ENCODE results near the gene UMAD1.

- TF ChIP-seq, protein P1, sequence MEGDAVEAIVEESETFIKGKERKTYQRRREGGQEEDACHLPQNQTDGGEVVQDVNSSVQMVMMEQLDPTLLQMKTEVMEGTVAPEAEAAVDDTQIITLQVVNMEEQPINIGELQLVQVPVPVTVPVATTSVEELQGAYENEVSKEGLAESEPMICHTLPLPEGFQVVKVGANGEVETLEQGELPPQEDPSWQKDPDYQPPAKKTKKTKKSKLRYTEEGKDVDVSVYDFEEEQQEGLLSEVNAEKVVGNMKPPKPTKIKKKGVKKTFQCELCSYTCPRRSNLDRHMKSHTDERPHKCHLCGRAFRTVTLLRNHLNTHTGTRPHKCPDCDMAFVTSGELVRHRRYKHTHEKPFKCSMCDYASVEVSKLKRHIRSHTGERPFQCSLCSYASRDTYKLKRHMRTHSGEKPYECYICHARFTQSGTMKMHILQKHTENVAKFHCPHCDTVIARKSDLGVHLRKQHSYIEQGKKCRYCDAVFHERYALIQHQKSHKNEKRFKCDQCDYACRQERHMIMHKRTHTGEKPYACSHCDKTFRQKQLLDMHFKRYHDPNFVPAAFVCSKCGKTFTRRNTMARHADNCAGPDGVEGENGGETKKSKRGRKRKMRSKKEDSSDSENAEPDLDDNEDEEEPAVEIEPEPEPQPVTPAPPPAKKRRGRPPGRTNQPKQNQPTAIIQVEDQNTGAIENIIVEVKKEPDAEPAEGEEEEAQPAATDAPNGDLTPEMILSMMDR (IDR thresholded peaks at IDR 0.05) = no peak
- no peak for TF ChIP-seq POLR2A (IDR thresholded peaks at IDR 0.05)
Measured at GRCh38 chr7:7808626-7809025, 168.1 kb downstream of the UMAD1 start.

Measured in heart left ventricle (tissue), 13 donors.